ENCODE measurements around the gene JCAD.

DNA sequence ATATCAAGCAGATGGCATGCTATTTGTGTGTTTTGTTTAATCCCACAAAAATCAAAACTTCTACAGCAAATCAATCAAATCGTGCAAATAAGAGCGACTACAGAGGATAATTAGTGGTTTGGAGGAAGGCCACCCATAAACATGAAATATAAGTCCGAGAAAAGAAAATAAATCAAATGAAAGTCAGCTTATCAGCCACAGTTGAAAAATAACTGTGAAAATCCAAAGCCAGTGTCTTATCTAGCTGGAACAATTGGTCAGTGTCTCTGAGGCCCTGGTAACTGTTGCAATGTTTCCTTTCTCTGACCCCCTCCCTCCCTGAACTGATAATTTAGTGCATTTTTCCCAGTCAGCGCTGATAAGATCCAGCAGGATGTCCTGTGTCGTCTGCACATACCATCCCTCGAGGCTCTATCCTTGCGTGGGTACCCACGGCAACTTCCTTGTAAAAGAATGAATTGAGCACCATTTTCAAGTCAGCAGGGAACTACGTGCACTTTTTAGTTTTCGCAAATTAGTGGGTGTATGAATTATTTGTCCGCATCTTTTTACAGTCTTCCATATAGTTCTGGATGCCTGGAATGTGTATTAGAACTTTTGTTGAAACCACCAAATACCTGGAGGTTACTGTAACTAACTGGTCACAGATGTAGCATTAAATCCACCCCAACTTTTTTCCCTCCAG is 10.8 kb upstream of the JCAD start:
- TF ChIP-seq, protein P1, sequence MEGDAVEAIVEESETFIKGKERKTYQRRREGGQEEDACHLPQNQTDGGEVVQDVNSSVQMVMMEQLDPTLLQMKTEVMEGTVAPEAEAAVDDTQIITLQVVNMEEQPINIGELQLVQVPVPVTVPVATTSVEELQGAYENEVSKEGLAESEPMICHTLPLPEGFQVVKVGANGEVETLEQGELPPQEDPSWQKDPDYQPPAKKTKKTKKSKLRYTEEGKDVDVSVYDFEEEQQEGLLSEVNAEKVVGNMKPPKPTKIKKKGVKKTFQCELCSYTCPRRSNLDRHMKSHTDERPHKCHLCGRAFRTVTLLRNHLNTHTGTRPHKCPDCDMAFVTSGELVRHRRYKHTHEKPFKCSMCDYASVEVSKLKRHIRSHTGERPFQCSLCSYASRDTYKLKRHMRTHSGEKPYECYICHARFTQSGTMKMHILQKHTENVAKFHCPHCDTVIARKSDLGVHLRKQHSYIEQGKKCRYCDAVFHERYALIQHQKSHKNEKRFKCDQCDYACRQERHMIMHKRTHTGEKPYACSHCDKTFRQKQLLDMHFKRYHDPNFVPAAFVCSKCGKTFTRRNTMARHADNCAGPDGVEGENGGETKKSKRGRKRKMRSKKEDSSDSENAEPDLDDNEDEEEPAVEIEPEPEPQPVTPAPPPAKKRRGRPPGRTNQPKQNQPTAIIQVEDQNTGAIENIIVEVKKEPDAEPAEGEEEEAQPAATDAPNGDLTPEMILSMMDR (conservative IDR thresholded peaks at IDR 0.05 in 1 of 2, IDR thresholded peaks at IDR 0.05 in 1 of 2; ENCODE audit: low read depth in 1 of 2, low read length in 2 of 2) = no peak
- no peak for TF ChIP-seq EZH2 (IDR thresholded peaks at IDR 0.05; ENCODE audit: low read length, missing control alignments)
